AG10803 (cell line): Measurements from ENCODE around the gene SCAMP4.

Source experiments
- DNase-seq: peaks from one replicate; pipeline ENCODE4 v3.0.0; 2010; ENCODE audit warnings: low read depth
- H3K4me3 ChIP-seq: 2 replicates; pipeline ENCODE4 v1.5.1; 2011; ENCODE audit warnings: mild to moderate bottlenecking, low read length, control low read depth
- TF ChIP-seq, protein P1 (sequence below): conservative IDR thresholded peaks from 2 replicates; pipeline ENCODE4 v1.5.1; 2011; ENCODE audit warnings: mild to moderate bottlenecking, low read length, control low read depth, inconsistent platforms

The SCAMP4 gene

GRCh38 chr19:1953441-1954094 is 48.4 kb downstream of the SCAMP4 start:
- DNase-seq = no peak
- no peak overlapping the region for H3K4me3 ChIP-seq
- TF ChIP-seq, protein P1, sequence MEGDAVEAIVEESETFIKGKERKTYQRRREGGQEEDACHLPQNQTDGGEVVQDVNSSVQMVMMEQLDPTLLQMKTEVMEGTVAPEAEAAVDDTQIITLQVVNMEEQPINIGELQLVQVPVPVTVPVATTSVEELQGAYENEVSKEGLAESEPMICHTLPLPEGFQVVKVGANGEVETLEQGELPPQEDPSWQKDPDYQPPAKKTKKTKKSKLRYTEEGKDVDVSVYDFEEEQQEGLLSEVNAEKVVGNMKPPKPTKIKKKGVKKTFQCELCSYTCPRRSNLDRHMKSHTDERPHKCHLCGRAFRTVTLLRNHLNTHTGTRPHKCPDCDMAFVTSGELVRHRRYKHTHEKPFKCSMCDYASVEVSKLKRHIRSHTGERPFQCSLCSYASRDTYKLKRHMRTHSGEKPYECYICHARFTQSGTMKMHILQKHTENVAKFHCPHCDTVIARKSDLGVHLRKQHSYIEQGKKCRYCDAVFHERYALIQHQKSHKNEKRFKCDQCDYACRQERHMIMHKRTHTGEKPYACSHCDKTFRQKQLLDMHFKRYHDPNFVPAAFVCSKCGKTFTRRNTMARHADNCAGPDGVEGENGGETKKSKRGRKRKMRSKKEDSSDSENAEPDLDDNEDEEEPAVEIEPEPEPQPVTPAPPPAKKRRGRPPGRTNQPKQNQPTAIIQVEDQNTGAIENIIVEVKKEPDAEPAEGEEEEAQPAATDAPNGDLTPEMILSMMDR = no peak

DNA sequence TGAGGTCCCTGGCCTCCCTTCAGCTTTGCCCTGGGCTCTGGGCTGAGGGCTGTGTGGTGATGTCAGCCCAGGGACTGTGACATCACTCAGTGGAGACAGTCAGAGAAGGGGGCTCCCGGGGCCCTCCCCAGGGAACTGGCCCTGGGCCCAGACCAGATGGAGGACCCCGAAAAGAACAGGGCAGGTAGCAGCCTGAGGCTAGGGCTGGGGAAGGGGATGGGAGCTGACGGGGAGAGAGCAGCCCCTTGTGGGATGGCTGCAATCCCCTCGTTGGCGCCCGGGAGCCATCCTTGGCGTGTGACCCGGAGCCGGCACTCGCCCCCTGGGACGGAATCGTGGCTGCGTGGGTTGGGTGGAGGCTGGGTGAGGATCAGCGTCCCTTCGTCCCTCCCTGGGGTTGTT is 49.3 kb downstream of the SCAMP4 start:
- no peak for DNase-seq
- H3K4me3 ChIP-seq = no peak overlapping the region
- TF ChIP-seq, protein P1 = no peak

- DNase-seq = no peak
- no peak overlapping the region for H3K4me3 ChIP-seq
- TF ChIP-seq, protein P1 = no peak
Observed at GRCh38 chr19:1955171-1956121, 50.2 kb downstream of the SCAMP4 start.

DNA sequence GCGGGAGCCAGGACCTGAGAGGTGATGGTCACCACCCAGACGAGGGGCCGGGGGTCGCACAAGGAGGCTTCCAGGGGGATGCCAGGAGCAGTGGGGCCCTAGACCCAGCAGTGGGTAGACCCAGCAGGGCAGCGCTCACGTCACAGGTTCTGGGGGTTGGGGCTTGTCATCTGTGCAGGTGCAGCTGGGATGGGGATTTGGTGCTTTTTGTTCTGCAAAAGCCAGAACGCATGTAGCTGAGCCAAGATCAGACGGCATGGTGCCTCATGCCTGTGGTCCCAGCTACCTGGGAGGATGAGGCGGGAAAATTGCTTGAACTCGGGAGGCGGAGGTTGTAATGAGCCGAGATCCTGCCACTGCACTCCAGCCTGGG is 50.9 kb downstream of the SCAMP4 start:
- no peak for DNase-seq
- TF ChIP-seq, protein P1 = no peak
- H3K4me3 ChIP-seq = no peak overlapping the region

- TF ChIP-seq, protein P1 = no peak
- no peak overlapping the region for H3K4me3 ChIP-seq
- DNase-seq = no peak
Observed at GRCh38 chr19:1956868-1957492, 51.8 kb downstream of the SCAMP4 start.

GRCh38 chr19:1957562-1958248 is 52.5 kb downstream of the SCAMP4 start:
- H3K4me3 ChIP-seq = no peak overlapping the region
- TF ChIP-seq, protein P1 = no peak
- no peak for DNase-seq
